ENCODE data around the gene HES5.

GRCh38 chr1:2508751-2509150 is 21.3 kb downstream of the HES5 start:
- no peak for TF ChIP-seq SP1 (IDR thresholded peaks at IDR 0.05)
- no peak for TF ChIP-seq FOXM1 (IDR thresholded peaks at IDR 0.05; ENCODE audit: borderline replicate concordance)
- TF ChIP-seq LEF1 (IDR thresholded peaks at IDR 0.05; ENCODE audit: borderline replicate concordance): no peak
- no peak for TF ChIP-seq TARDBP (IDR thresholded peaks at IDR 0.05)
- no peak for TF ChIP-seq SUZ12 (IDR thresholded peaks at IDR 0.05)
- TF ChIP-seq PKNOX1 (IDR thresholded peaks at IDR 0.05): no peak
- no peak for TF ChIP-seq ZNF384 (IDR thresholded peaks at IDR 0.05)
- TF ChIP-seq ARNT (IDR thresholded peaks at IDR 0.05): no peak
- no peak for TF ChIP-seq L3MBTL2 (conservative IDR thresholded peaks at IDR 0.05)
- TF ChIP-seq BHLHE40 (IDR thresholded peaks at IDR 0.05; ENCODE audit: borderline replicate concordance): no peak
- no peak for TF ChIP-seq NFRKB (IDR thresholded peaks at IDR 0.05)
- no peak for TF ChIP-seq FOXA1 (IDR thresholded peaks at IDR 0.05)
